Astrocyte (in vitro differentiated cells and primary cell): Measurements from ENCODE around the gene GRIN2A.

Source experiments
- EZH2 ChIP-seq: IDR thresholded peaks from 2 replicates; pipeline ENCODE4 v1.6.1; 2012; ENCODE audit warnings: mild to moderate bottlenecking, low read length, inconsistent platforms; ENCODE audit not compliant: insufficient read depth
- TF ChIP-seq, protein P1 (sequence below): IDR thresholded peaks from 2 replicates; pipeline ENCODE4 v1.5.1; 2011; ENCODE audit warnings: low read depth, mild to moderate bottlenecking, inconsistent platforms, low read length, moderate library complexity; ENCODE audit not compliant: insufficient read depth

DNA sequence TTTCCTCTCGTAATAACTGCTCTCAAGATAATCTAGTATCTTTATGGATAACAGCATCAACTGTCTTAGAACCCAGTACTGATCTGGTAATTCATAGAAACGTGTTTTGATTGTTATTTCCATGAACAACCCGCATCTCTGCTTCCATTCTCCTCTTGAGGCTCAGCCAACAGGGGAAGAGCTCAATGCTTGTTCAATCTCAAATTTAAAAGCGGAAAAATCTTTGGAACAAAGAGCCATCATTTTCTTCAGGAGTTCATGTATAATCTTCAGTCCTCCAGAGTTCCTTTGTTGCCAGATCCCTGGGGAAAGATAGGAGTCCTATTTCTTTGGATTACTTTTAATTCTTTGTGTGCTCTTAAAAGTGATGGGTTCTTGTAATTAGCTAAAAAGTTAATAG is 319.9 kb downstream of the GRIN2A start:
- TF ChIP-seq, protein P1, sequence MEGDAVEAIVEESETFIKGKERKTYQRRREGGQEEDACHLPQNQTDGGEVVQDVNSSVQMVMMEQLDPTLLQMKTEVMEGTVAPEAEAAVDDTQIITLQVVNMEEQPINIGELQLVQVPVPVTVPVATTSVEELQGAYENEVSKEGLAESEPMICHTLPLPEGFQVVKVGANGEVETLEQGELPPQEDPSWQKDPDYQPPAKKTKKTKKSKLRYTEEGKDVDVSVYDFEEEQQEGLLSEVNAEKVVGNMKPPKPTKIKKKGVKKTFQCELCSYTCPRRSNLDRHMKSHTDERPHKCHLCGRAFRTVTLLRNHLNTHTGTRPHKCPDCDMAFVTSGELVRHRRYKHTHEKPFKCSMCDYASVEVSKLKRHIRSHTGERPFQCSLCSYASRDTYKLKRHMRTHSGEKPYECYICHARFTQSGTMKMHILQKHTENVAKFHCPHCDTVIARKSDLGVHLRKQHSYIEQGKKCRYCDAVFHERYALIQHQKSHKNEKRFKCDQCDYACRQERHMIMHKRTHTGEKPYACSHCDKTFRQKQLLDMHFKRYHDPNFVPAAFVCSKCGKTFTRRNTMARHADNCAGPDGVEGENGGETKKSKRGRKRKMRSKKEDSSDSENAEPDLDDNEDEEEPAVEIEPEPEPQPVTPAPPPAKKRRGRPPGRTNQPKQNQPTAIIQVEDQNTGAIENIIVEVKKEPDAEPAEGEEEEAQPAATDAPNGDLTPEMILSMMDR: no peak
- TF ChIP-seq EZH2: no peak
